Fibroblast of the aortic adventitia (primary cell): ENCODE results near the gene BRI3BP. TPM values are rescaled to one million over a fixed set of nuclear protein-coding genes. Genes with fewer than 3 reads are reported as not detected.
"Not testable (repeated sequence)": the region's sequence is repeated elsewhere in the genome, so short reads cannot be mapped to it uniquely, and the experiment has no call there.

Experiments
- DNase-seq: peaks from one replicate; pipeline ENCODE4 v3.0.0-alpha.2; 2010; ENCODE audit warnings: low read depth
- H3K4me3 ChIP-seq: 2 replicates; pipeline ENCODE4 v1.5.1; 2011; ENCODE audit warnings: low read depth, mild to moderate bottlenecking, control low read depth, low read length, moderate library complexity
- CTCF ChIP-seq: IDR thresholded peaks from 2 replicates; pipeline ENCODE4 v1.5.1; 2011; ENCODE audit warnings: mild to moderate bottlenecking, low read length, control low read depth, inconsistent platforms; ENCODE audit not compliant: insufficient read depth
- total RNA-seq: library from RNA; depleted of rRNA; stranded (reverse); fragments of >200 nt; gene quantifications from 2 replicates; pipeline ENCODE4 v1.2.3, GENCODE V29; 2012; ENCODE audit warnings: low replicate concordance

The BRI3BP gene
- total RNA-seq, 1 donor = 6.1 TPM

GRCh38 chr12:125069616-125070015 is 76.2 kb downstream of the BRI3BP start:
- no peak for TF ChIP-seq CTCF
- DNase-seq = no peak
- no peak overlapping the region for H3K4me3 ChIP-seq

- no peak for DNase-seq
- no peak overlapping the region for H3K4me3 ChIP-seq
- TF ChIP-seq CTCF = peak; percentile 6
Observed at GRCh38 chr12:125070112-125070511, 76.7 kb downstream of the BRI3BP start.

- H3K4me3 ChIP-seq = no peak overlapping the region
- DNase-seq = no peak
- no peak for TF ChIP-seq CTCF
Observed at GRCh38 chr12:125070661-125071390, 77.4 kb downstream of the BRI3BP start.

GRCh38 chr12:125071456-125071855 is 78.0 kb downstream of the BRI3BP start:
- no peak overlapping the region for H3K4me3 ChIP-seq
- no peak for TF ChIP-seq CTCF
- DNase-seq = no peak

GRCh38 chr12:125072496-125072895 is 79.1 kb downstream of the BRI3BP start:
- no peak for DNase-seq

GRCh38 chr12:125074294-125074693 is 80.8 kb downstream of the BRI3BP start:
- not testable (repeated sequence) for H3K4me3 ChIP-seq, DNase-seq

More at GRCh38 chr12:125072496-125072895, 79.1 kb downstream of the BRI3BP start:
- no peak for TF ChIP-seq CTCF
- no peak overlapping the region for H3K4me3 ChIP-seq

- no peak overlapping the region for H3K4me3 ChIP-seq
- DNase-seq = no peak
- TF ChIP-seq CTCF = no peak
Observed at GRCh38 chr12:125076103-125076502, 82.7 kb downstream of the BRI3BP start.
